ENCODE measurements around the gene ST6GALNAC4. TPM values are rescaled to one million over a fixed set of nuclear protein-coding genes. Genes with fewer than 3 reads are reported as not detected.

ST6GALNAC4 gene
- total RNA-seq, 1 experiment from 2014 or later: 60.1 TPM

- no peak for DNase-seq (ENCODE audit: low spot score)
Observed at GRCh38 chr9:127946728-127947127, 29.9 kb upstream of the ST6GALNAC4 start.

- no peak for DNase-seq (ENCODE audit: low spot score)
Observed at GRCh38 chr9:127945942-127946341, 29.1 kb upstream of the ST6GALNAC4 start.

GRCh38 chr9:127945338-127945737 lies 28.5 kb upstream of the ST6GALNAC4 start:
- DNase-seq (ENCODE audit: low spot score): no peak

- no peak for DNase-seq (ENCODE audit: low spot score)
Observed at GRCh38 chr9:127944586-127945218, 27.9 kb upstream of the ST6GALNAC4 start.

GRCh38 chr9:127943731-127944144 lies 26.9 kb upstream of the ST6GALNAC4 start:
- DNase-seq (ENCODE audit: low spot score): peak; percentile 89

- no peak for DNase-seq (ENCODE audit: low spot score)
Observed at GRCh38 chr9:127943011-127943662, 26.3 kb upstream of the ST6GALNAC4 start.

- peak; percentile 57 for DNase-seq (ENCODE audit: low spot score)
Observed at GRCh38 chr9:127942216-127943010, 25.6 kb upstream of the ST6GALNAC4 start.

- no peak for DNase-seq (ENCODE audit: low spot score)
Observed at GRCh38 chr9:127941961-127942215, 25.0 kb upstream of the ST6GALNAC4 start.

GRCh38 chr9:127941062-127941960 lies 24.5 kb upstream of the ST6GALNAC4 start:
- DNase-seq (ENCODE audit: low spot score): no peak

- DNase-seq (ENCODE audit: low spot score): no peak
Observed at GRCh38 chr9:127940593-127940992, 23.8 kb upstream of the ST6GALNAC4 start.

GRCh38 chr9:127938298-127938690 lies 21.5 kb upstream of the ST6GALNAC4 start:
- DNase-seq (ENCODE audit: low spot score): no peak

GRCh38 chr9:127937388-127938297 lies 20.8 kb upstream of the ST6GALNAC4 start, which contains the start of gene DPM2:
Gene DPM2, minus strand, starts transcription at chr9:127937854. Its CDS starts 34 bp downstream, at chr9:127937820.
- peak; percentile 86 for DNase-seq (ENCODE audit: low spot score)

- DNase-seq (ENCODE audit: low spot score): peak; percentile 22
Observed at GRCh38 chr9:127937056-127937387, 20.2 kb upstream of the ST6GALNAC4 start.

- DNase-seq (ENCODE audit: low spot score): no peak
Observed at GRCh38 chr9:127936347-127936852, 19.6 kb upstream of the ST6GALNAC4 start.

GRCh38 chr9:127935765-127936221 lies 19.0 kb upstream of the ST6GALNAC4 start:
- no peak for DNase-seq (ENCODE audit: low spot score)

GRCh38 chr9:127934986-127935385 lies 18.1 kb upstream of the ST6GALNAC4 start:
- no peak for DNase-seq (ENCODE audit: low spot score)

- no peak for DNase-seq (ENCODE audit: low spot score)
Observed at GRCh38 chr9:127934248-127934647, 17.4 kb upstream of the ST6GALNAC4 start.

GRCh38 chr9:127931092-127931881 lies 14.4 kb upstream of the ST6GALNAC4 start:
- peak; percentile 67 for DNase-seq (ENCODE audit: low spot score)

Data from HT-29 (cell line).